ENCODE results near the gene STK33. TPM values are rescaled to one million over a fixed set of nuclear protein-coding genes. Genes with fewer than 3 reads are reported as not detected.

The STK33 gene
- total RNA-seq, 1 experiment from 2014 or later: 10.9 TPM

GRCh38 chr11:8503910-8504364, 90.1 kb downstream of the STK33 start:
- Histone ChIP-seq H3K4me2 (ENCODE audit: low read length) (no peak overlapping the region), H3K9ac (ENCODE audit: low read length) (no peak overlapping the region), H3K36me3 (ENCODE audit: control insufficient read depth in 1 of 2, insufficient read depth in 2 of 2, low read length in 2 of 2) (no peaks in the 10 kb centered on the region), H3K9me2 (ENCODE audit: insufficient read depth) (no peaks in the 10 kb centered on the region), H3K4me1 (ENCODE audit: control insufficient read depth in 1 of 2, insufficient read depth in 2 of 2, low read length in 2 of 2) (no peaks in the 10 kb centered on the region), H3K79me2 (ENCODE audit: insufficient read depth, low read length) (no peaks in the 10 kb centered on the region), H3K4me3 (replicated peaks in 1 of 2; ENCODE audit: low read depth in 1 of 2, low read length in 2 of 2) (no peak overlapping the region), H4K20me1 (ENCODE audit: insufficient read depth) (no peaks in the 10 kb centered on the region), H3K9me3 (ENCODE audit: control insufficient read depth in 1 of 2, insufficient read depth in 1 of 2, low read depth in 1 of 2, low read length in 2 of 2) (no peaks in the 10 kb centered on the region), H3K27ac (ENCODE audit: low read depth, low read length) (no peak overlapping the region), H3K27me3 (ENCODE audit: insufficient read depth, low read length) (no peaks in the 10 kb centered on the region), H2AFZ (ENCODE audit: low read depth, low read length, poor library complexity, severe bottlenecking) (no peak overlapping the region)
- CTCF ChIA-PET: no interaction called here
- TF ChIP-seq ELF1 (IDR thresholded peaks at IDR 0.05; ENCODE audit: borderline replicate concordance, low read depth) (no peak), SIN3A (IDR thresholded peaks at IDR 0.05; ENCODE audit: low read depth) (no peak), SRF (IDR thresholded peaks at IDR 0.05; ENCODE audit: low read depth) (no peak), POLR2AphosphoS5 (IDR thresholded peaks at IDR 0.05; ENCODE audit: low read depth, low read length) (no peak), RAD21 (IDR thresholded peaks at IDR 0.05; ENCODE audit: low read depth) (no peak), CEBPB (IDR thresholded peaks at IDR 0.05; ENCODE audit: low read depth) (no peak), CTCF (IDR thresholded peaks at IDR 0.05 in 2 of 3, conservative IDR thresholded peaks at IDR 0.05 in 1 of 3; ENCODE audit: borderline replicate concordance in 1 of 3, insufficient read depth in 1 of 3, low read depth in 2 of 3, low read length in 2 of 3) (no peak), ATF3 (IDR thresholded peaks at IDR 0.05) (no peak), EZH2phosphoT487 (IDR thresholded peaks at IDR 0.05; ENCODE audit: borderline replicate concordance) (no peak), MAX (IDR thresholded peaks at IDR 0.05) (no peak), CBX3 (IDR thresholded peaks at IDR 0.05; ENCODE audit: low read depth) (no peak), SP1 (IDR thresholded peaks at IDR 0.05; ENCODE audit: low read depth) (no peak), ZFX (IDR thresholded peaks at IDR 0.05) (no peak), FOSL1 (IDR thresholded peaks at IDR 0.05; ENCODE audit: low read depth) (no peak), ZNF274 (IDR thresholded peaks at IDR 0.05; ENCODE audit: low read depth, low read length) (no peak), EZH2 (IDR thresholded peaks at IDR 0.05) (no peak)
- RAD21 ChIA-PET (ENCODE audit: low non-redundant PET in 1 of 2, low total read pairs in 2 of 2, uncharacterized antibody in 2 of 2, unreplicated experiment in 2 of 2): interaction anchor here in 1 of 2 experiments (0.6 kb wide), 1 partner anchor 62 kb away, joined by 4 read pairs; no protein-coding TSS in a partner anchor
- DNase-seq (ENCODE audit: low read depth, low spot score) (no peak), ATAC-seq (no peak)
- intact Hi-C loops (cut with micrococcal nuclease): no loop called here
- no TSS peak for BruUV-seq (replicated peaks)
- POLR2A ChIA-PET: no interaction called here
